ENCODE results near the gene ZNF616.
"Not testable (repeated sequence)": the region's sequence is repeated elsewhere in the genome, so short reads cannot be mapped to it uniquely, and the experiment has no call there.

The ZNF616 gene

GRCh38 chr19:52102782-52103181 is 37.0 kb downstream of the ZNF616 start:
- DNase-seq (ENCODE audit: low spot score) = no peak

GRCh38 chr19:52101866-52102562 is 37.7 kb downstream of the ZNF616 start:
- no peak for DNase-seq (ENCODE audit: low spot score)

- no peak for DNase-seq (ENCODE audit: low spot score)
Measured at GRCh38 chr19:52099497-52100138, 40.1 kb downstream of the ZNF616 start.

GRCh38 chr19:52096416-52096815 is 43.3 kb downstream of the ZNF616 start:
- not testable (repeated sequence) for DNase-seq (ENCODE audit: low spot score)

GRCh38 chr19:52095172-52096014 is 44.3 kb downstream of the ZNF616 start, which contains the start of gene ZNF841:
Gene ZNF841 (minus strand): TSS chr19:52095765. CDS start chr19:52084801, 10,964 bp downstream.
- peak; percentile 86 for DNase-seq (ENCODE audit: low spot score)

GRCh38 chr19:52094526-52095130 is 45.1 kb downstream of the ZNF616 start:
- no peak for DNase-seq (ENCODE audit: low spot score)

- DNase-seq (ENCODE audit: low spot score) = no peak
Measured at GRCh38 chr19:52086481-52086880, 53.3 kb downstream of the ZNF616 start.

GRCh38 chr19:52070496-52070895 is 69.2 kb downstream of the ZNF616 start:
- DNase-seq (ENCODE audit: low spot score) = no peak

GRCh38 chr19:52069653-52070052 is 70.1 kb downstream of the ZNF616 start:
- no peak for DNase-seq (ENCODE audit: low spot score)

GRCh38 chr19:52066258-52066863 is 73.4 kb downstream of the ZNF616 start:
- no peak for DNase-seq (ENCODE audit: low spot score)

- no peak for DNase-seq (ENCODE audit: low spot score)
Measured at GRCh38 chr19:52065399-52065798, 74.3 kb downstream of the ZNF616 start.

Measured in CD4-positive, alpha-beta T cell treated with Interleukin-15 for 4 hours (primary cell).